Fibroblast of lung (primary cell): ENCODE measurements around the gene EMC8.
A peak's percentile ranks its signal among the peaks of the same experiment; 100 is the strongest.

Experiments
- EZH2 ChIP-seq: IDR thresholded peaks from 2 replicates; pipeline ENCODE4 v1.5.1; 2012; ENCODE audit warnings: low read length, control low read depth, mild to moderate bottlenecking; ENCODE audit errors: missing control alignments
- TF ChIP-seq, protein P1 (sequence below), 2 donors: IDR thresholded peaks in 1 of 2; conservative IDR thresholded peaks in 1 of 2; 1 replicate in 1 of 2; 2 replicates in 1 of 2; pipeline ENCODE4 v1.5.1; 2011 to 2012; ENCODE audit warnings: low read length in 2 of 2, control low read depth in 1 of 2, inconsistent platforms in 1 of 2, low read depth in 1 of 2, mild to moderate bottlenecking in 1 of 2

DNA sequence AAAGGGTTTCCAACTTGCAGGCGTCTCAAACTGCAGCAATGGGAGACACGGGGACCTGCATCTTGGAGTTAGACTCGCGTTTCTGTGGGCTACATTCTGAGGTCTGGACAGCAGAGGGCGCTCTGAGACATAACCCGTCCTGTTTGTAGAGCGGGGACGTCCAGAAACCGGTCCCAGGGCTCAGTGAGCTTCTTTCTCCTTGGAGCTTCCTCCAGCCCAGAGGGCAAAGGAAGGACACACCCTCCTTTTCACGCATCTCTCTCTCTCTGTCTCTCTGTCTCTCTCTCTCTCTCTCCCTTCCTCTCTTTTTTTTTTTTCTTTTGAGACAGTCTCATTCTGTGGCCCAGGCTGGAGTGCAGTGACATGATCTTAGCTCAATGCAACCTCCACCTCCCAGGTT, 19.9 kb upstream of the EMC8 start:
- TF ChIP-seq, protein P1, sequence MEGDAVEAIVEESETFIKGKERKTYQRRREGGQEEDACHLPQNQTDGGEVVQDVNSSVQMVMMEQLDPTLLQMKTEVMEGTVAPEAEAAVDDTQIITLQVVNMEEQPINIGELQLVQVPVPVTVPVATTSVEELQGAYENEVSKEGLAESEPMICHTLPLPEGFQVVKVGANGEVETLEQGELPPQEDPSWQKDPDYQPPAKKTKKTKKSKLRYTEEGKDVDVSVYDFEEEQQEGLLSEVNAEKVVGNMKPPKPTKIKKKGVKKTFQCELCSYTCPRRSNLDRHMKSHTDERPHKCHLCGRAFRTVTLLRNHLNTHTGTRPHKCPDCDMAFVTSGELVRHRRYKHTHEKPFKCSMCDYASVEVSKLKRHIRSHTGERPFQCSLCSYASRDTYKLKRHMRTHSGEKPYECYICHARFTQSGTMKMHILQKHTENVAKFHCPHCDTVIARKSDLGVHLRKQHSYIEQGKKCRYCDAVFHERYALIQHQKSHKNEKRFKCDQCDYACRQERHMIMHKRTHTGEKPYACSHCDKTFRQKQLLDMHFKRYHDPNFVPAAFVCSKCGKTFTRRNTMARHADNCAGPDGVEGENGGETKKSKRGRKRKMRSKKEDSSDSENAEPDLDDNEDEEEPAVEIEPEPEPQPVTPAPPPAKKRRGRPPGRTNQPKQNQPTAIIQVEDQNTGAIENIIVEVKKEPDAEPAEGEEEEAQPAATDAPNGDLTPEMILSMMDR (conservative IDR thresholded peaks at IDR 0.05 in 1 of 2, IDR thresholded peaks at IDR 0.05 in 1 of 2; ENCODE audit: low read depth in 1 of 2, low read length in 2 of 2) = peak; percentile 59 to 81
- TF ChIP-seq EZH2 = no peak
